ENCODE results near the gene IPPK.
"Not testable (repeated sequence)": the region's sequence is repeated elsewhere in the genome, so short reads cannot be mapped to it uniquely, and the experiment has no call there.

IPPK gene

DNA sequence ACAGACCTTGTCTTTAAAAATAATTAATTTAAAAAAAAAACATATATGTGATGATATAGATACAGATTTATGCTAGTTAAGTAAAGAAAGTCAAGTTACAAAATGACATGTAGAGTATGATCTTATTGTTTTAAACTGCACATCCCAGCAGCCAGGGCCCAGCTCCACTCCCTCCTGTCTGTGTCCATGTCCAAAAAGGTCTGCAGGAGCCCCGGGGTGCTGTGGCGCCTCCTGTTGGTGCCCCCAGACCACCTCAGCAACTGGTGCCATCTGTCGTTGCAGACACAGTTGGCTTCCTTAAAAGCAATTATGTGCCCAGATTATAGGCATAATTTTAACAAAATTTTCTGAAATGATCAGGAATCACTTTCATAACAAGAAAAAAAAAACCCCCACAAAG, 33.3 kb downstream of the IPPK start:
- no peak for DNase-seq (ENCODE audit: low spot score)

DNA sequence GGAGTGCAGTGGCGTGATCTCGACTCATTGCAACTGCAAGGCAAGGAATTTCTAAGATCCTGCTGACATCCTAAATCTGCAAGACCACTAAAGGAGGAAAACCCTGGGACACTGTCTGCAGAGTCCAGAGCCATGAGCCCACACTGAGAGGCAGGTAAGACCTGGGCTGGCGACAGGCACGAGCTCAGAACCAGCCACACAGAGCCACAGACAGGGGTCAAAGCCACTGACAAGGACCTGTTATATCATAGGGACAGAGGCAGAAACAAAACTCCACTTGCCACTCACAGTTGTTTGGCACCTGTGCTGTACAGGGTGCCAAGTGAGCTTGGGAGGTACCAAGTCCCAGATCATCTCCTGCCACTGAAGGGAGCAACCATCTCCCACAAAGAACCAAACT, 34.2 kb downstream of the IPPK start:
- DNase-seq (ENCODE audit: low spot score), result no peak

DNA sequence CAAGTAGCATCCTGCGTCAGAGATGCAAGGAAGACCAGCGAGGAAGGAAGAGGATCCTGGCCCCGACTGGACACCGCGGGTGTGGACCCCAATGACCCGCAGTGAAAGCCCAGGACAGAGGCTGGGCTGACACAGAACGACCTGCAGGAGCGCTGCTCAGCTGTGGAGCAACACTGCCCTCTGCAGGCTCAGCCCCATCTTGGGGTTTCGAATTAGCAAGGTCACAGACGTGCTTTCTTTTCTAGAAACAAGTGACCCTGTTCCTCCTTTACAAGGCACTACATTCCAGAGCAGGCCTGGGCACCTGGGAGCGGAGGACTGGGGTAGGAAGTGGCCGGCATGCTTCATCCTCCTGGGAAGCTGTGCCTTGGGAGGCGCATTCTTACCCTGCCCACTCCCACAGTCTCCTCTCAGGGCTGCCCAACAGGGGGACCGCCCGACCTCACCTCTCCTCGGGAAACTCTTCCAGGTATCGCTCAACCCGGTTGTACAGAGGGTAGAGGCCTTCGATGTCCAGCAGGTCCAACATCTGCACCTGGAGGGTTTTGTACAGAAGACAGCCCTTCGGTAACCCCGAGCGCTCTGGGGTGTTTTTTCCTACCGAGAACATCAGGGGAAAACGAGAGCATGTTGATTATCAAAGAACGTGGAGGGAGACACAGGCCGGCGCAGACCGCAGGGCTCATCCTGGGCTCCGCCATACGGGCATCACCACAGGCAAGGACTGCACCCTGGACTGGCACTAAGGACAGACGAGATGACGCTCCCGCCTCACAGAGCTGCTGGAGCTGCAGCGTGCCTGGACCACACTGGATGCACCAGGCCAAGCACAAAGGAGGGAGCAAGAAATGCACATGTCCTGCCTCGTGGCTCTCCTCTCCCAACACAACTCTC, 35.0 kb downstream of the IPPK start:
- DNase-seq (ENCODE audit: low spot score), result peak; percentile 92

DNA sequence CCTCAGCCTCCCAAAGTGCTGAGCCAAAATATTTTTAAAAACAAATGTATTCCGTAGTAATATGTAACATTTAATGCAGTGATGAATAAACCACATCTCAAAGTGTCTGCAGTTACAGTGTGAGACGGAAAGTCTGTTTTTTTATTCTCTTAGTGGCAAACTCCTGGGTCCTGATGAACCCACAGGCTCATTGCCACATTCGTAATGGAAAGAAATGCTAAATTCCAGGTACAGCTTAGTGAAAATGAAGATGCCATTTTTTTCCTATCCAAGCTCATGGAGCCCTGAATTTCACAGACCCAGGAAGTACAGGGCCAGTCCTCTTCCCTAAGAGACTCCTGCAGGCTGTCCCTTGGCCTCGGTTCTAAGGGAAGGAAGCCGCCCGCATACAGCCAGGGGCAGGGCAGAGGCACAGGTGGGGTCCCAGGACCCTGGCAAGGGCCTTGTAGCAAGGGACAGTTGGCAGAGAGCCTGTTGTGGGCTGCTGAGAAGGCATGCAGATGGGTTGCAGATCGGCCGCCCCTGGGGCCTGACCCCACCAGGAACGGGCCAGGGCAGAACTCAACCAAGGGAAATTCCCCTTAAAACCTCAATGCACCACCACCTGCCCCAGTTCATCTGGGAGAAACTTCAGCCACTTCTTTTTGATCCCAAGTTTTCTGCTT, 36.2 kb downstream of the IPPK start:
- no peak for DNase-seq (ENCODE audit: low spot score)

DNA sequence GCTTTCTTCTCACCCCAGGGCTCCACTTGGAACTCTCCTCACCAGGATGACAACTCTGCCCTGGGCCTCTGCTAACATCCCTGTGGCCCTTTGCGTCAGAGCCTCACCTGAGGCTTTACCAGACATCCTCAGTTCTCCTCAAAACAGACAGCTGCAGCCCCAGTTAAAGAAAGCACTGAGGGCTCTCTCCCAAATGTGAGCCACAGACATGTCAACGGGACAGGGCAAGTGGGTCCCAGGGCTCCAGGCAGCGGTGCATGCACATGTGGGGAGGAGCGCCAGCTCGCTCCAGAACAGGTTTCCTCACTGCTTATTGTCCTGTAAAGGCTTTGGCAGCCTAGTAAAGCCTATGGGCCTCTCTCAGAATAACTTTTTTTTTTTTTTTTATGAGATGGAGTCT, 37.3 kb downstream of the IPPK start:
- no peak for DNase-seq (ENCODE audit: low spot score)

DNA sequence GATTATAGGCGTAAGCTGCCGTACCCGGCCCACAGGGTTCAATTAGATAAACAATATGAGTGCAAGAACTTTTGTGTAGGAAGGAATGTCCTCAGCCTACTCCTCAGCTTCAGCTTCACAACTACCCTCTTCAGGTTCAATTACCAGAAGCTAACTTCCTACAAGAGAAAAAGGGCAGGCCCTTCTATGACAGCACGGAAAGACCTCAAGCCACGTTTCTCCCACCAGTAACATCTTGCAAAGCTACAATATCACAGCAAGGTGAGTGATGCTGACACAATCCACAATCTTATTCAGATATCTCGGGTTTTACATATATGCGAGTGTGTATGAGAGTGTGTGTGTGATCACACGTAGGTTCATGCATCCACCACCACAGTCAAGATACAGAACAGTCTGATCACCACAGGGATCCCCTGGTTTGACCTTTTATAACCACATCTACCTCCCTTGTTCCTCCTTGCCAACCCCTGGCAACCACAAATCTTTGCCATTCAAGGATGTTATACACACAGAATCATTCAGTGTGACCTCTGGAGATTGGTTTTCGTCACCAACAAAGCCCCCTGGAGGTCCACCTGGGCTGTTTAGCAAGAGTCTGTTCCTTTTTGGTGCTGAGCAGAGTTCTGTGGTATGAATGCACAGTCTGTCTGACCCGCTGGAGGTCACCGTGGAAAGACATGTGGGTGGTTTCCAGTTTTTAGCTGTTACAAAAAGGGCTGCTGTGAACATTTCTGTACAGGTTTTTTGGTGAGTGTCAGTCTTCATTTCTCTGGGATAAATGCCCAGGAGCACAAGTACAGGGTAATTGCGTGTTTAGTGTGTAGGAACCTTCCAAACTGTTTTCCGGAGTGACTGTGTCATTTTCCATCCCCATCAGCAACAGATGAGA, 38.2 kb downstream of the IPPK start:
- no peak for DNase-seq (ENCODE audit: low spot score)

DNA sequence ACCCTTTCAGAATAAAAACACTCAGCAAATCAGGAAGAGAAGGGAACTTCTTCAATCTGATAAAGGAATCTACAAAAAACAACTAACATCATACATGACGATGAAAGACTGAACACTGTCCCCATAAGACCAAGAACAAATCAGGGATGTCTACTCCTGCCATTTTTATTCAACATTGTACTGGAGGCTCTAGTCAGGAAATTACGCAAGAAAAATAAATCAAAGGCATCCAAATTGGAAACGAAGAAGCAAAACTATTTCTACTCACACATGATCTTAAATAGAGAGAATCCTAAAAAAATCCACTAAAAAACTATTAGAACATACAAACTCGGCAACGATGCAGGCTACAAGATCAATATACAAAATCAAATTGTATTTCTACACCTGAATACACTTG, 42.3 kb downstream of the IPPK start:
- DNase-seq (ENCODE audit: low spot score), result no peak

DNA sequence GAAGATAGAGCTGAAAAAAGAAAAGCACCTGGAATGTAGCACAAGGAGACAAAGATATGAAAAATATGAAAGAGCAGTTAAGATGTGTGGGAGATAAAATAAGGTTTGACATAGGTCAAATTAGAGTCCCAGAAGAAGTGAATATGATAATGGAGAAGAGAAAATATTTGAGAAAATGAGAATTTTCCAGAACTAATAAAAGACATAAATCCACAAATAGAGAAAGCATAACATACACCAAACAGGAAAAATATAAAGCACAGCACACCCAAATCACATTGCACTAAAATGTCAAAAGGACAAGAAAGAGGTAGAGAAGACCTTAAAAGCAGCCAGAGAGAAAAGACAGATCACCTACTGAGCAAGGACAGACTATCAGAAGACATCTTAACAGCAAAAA, 43.4 kb downstream of the IPPK start:
- DNase-seq (ENCODE audit: low spot score), result no peak

DNA sequence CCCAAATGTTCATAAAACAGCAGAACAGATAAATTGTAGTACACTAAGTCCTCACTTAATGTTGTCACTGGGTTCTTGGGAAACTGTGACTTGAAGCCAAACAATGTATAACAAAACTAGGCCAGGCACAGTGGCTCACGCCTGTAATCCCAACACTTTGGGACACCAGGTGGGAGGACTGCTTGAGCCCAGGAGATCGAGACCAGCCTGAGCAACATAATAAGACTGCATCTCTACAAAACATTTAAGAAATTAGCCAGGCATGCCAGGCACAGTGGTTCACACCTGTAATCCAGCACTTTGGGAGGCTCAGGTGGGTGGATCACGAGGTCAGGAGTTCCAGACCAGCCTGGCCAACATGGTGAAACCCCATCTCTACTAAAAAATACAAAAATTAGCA, 46.0 kb downstream of the IPPK start:
- not testable (repeated sequence) for DNase-seq (ENCODE audit: low spot score)

DNA sequence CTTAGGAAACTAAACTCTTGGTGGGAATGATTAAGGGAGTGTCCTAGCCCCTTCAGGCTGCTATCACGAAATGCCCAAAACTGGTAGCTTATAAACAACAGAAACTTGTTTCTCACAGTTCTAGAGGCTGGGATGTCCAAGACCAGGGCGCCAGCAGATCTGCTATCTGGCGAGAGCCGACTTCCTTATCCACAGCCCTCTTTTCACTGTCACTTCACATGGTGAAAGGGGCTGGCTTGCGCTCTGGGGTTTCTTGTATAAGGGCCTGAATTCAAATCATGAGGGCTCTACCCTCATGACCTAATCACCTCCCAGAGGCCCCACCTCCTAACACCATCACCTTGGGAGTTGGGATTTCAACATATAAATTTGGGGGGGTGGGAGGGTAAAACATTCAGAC, 49.1 kb downstream of the IPPK start:
- no peak for DNase-seq (ENCODE audit: low spot score)

DNA sequence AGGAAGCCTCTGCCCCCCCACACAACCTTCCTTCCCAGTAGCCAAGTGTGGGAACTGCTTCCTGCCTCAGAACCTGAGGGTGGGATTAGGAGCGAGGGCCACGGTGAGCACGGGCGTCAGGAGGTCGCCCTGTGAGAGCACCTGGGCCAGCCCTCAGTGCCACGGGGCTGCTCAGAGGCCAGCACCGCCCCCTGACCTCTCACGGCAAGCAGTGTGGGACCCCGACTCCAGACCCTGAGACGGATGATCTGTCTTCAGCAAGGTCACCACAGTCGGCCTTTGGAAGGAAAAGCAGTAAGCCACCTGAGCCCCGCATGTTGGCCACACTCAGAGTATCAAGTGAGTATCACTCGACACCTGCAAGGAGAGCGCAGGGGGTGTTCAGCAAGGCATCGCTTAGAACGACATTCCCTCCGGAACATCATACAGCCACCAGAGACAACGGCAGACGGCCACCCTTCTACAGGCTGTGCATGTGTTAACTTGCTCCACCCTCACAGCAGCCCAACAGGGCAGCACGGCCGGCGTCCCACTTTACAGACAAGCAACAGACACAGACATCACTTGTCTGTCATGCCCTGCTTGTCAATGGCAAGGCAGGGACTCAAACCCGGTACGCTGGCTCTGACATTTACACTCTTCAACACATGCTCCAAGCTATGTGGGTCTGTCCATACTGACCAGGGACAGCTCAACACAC, 50.2 kb downstream of the IPPK start:
- no peak for DNase-seq (ENCODE audit: low spot score)

DNA sequence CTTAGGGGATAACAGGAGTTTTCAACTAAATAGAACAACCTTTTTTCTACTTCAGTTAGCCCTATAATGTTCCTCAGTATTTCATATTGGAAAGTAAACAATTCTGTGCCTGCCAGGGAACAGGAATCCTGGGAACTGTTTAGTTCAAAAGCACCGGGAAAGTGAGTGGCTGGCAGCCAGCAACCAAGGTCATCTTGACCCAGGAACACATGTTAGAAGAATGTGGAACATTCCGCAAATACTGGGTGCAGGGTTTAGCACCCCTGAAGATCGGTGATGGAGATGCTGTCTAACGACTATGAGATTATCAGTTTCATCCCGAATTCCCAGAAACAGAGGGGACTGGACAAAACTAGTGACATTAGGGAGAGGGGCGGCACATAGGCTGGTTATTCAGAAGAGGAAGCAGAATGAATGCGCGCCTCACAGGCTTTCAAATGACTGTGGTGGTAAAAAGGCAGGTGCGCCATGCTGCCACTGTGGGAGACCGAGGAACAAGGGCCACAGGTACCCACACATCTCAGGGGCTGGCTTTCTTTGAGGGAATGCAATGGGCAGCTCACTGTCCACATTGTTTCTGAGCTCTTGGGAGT, 51.2 kb downstream of the IPPK start:
- no peak for DNase-seq (ENCODE audit: low spot score)

DNA sequence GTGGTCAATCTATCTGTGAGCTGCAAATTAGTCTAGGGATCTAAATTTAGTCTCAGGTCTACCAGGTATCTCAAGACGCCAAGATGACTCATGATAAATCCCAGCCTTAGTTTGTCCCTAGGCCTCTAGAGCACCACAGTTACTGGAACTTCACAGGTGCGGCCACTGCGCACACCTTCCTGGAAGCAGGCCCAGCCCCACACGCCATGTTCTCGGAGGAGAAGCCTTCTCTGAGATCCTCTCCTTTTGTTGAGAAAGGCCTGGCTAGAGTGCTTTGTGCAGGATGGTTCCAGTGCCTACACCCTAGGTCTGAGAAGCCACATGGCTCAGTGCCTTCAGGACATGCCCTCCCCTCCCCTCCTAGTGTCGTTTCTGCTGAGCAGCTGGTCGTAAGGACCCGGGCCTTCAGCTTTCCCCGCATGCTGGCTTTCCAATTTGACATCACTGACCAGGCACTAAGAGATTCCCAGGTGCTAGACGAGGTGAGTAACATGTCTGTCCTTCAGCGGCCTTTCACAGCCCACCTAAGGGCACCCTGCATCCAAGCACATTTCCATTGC, 51.9 kb downstream of the IPPK start:
- DNase-seq (ENCODE audit: low spot score), result no peak

DNA sequence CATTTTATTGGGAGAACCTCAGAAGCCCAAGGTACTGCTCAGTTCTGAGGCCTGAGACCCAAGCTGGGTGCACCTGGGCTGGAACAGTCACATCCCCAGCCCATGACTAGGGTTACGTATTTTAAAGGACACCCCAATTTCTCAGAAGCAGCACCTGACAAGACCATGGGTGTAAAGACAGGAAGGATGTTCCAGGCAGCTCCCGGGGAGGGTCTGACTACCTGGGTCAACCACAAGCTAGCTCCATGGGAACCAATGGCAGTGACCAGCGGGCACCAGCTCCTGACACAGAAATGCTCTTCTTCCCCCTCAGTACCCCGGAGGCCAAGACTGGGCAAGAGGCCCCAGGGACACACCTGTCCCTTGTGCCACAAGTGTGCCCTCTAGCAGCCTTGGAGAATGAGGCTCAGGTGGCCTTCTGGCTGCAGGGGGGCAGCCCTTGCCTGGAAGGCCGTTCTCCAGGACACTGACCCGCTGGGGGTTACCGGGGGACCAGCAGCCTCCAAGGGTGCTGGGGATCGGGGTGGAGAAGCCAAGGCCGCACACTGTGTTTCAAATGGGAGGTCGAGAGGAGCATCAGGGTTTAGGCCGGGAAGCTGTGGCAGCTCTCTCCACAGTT, 52.6 kb downstream of the IPPK start:
- DNase-seq (ENCODE audit: low spot score), result no peak

DNA sequence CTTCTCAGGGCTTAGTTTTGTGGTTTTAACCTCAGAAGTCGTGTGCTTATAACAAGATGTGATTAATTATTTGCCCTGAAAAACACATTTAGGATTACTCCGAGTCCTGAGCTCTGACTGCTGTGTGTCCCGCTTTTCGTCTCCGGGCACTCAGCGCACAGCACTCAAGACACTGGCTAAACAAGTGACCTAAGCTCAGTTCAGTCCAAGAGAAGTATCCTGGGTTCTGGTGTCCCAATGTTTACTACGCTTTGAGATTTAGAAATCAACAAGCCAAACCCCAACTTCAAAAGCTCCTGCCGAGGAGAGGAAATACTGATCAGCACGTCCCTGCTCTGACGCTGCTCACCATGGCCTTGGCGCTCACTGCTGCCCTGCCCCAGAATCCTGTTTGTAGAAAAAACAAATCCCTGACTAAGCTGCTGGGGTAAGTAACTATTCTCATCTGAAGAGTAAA, 53.2 kb downstream of the IPPK start:
- no peak for DNase-seq (ENCODE audit: low spot score)

DNA sequence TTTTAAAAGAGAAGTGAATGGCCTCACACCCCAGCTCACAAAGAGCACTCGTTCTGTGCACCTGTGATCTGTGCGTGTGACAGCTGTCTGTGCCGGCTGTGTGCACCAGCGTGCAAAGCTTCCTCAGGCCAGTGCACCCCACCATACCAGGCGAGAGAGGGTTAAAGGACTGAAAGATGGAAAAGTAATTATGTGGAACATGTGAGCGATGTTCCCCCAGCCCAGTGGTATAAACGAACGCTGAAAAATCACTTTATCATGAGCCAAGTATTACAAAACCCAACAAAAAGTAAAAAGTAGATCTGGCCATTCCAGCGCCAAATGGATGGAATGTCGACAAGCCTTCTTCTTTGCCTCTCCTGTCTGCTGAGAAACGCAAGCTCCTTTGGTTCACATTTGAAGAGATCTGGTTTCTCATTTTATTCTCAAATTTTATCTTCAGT, 53.7 kb downstream of the IPPK start:
- no peak for DNase-seq (ENCODE audit: low spot score)

DNA sequence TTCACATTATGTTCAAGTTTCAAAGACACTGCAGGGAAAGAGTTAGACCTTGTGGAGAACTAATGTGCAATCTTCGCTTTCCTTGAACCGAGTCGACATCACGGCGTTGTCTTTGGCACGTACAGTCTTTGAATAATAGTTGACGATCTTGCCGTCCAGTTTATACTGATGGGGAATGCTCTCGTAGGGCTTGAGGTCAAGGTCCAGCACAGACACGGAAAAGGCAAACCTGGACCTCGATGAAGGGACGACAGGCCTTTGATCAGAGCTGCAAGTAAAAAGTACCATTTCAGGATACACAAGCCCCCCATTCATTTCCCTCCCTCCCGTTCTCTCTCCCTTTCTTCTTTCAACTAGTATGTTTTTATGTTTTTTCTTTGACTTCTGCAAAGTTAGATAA, 54.1 kb downstream of the IPPK start:
- no peak for DNase-seq (ENCODE audit: low spot score)

DNA sequence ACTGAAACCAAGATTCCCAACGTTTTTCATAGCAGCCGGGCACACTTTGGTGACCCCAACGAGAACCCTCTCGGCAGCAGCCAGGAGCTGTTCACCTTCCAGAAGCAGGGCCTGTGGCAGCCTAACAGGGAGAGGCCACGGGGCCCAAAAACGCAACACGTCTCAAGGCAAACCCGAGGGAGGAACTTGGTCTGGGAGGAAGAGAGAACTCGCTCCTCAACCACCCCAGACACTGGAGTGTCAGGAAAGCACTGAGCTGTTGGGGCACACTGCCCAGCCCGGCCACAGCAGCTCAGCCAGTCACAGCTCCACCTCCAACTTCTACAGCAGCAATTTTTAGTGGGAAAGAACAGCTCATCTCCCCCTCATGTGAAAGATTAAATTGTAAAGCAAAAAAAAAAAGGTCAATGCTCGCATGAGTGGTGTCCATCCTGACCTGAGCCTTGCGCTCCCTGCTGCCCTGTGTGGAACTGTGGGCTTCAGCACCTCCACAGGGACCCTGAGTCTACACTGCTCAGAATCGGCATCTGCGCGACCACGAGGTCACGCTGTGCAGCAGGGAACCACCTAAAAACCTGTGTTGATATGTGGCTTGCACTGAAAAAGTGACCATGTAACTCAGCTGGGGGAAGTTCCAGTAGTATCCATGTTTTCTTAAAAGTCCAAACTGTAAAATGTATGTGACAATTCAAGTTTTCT, 55.0 kb downstream of the IPPK start:
- no peak for DNase-seq (ENCODE audit: low spot score)

DNA sequence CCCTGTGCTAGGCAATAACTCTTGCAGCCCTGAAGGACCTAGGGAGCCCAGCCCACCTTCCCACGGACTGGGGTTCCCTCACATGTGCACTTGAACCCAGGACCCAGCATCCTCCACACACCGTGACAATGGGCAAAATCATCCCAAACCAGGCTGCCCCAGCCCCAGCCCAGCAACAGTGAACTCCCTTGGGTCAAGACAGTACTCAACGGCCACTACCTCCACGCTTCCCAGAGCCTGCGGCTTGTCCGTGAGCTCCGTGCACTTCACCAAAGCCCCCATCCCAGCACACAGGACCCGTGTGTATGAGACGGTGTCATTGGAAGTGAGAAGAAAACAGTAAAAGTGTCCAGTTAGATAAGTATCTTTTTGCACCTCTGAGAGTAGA, 55.8 kb downstream of the IPPK start:
- no peak for DNase-seq (ENCODE audit: low spot score)
